Activated T-cell treated with anti-CD3 and anti-CD28 coated beads for 24 hours (primary cell): Measurements from ENCODE around the gene PKNOX2.

ENCODE experiments used
- DNase-seq: peaks from one replicate; pipeline ENCODE4 v3.0.0-alpha.2; 2020; ENCODE audit warnings: low read depth

Gene PKNOX2

DNA sequence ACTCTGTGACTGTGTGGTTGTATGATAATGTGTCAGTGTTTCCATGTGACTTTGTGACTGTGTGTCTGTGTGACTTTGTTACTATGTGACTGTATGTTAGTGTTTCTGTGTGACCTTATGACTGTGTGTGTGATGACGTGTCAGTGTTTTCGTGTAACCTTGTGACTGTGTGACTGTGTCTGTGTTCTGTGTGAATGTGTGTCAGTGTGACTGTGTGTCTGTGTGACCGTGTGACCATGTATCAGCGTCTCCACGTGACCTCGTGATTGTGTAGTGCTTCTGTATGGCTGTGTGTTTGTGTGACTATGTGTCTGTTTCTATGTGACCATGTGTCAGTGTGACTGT is 9.5 kb upstream of the PKNOX2 start:
- no peak for DNase-seq

DNA sequence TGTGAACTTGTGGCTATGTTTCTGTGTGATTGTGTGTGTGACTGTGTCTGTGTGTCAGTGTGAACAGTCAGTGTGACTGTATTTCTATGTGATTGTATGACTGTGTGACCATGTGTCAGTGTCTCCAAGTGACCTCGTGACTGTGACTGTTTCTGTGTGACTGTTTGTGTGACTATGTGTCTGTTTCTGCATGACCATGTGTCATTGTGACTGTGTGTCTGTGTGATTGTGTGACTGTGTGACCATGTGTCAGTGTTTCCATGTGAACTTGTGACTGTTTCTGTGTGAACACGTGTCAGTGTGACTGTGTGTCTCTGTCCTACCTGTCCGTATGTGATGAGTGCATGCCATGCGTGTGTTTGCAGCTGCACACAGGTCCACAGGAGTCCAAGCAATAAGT is 8.8 kb upstream of the PKNOX2 start:
- DNase-seq: no peak

DNA sequence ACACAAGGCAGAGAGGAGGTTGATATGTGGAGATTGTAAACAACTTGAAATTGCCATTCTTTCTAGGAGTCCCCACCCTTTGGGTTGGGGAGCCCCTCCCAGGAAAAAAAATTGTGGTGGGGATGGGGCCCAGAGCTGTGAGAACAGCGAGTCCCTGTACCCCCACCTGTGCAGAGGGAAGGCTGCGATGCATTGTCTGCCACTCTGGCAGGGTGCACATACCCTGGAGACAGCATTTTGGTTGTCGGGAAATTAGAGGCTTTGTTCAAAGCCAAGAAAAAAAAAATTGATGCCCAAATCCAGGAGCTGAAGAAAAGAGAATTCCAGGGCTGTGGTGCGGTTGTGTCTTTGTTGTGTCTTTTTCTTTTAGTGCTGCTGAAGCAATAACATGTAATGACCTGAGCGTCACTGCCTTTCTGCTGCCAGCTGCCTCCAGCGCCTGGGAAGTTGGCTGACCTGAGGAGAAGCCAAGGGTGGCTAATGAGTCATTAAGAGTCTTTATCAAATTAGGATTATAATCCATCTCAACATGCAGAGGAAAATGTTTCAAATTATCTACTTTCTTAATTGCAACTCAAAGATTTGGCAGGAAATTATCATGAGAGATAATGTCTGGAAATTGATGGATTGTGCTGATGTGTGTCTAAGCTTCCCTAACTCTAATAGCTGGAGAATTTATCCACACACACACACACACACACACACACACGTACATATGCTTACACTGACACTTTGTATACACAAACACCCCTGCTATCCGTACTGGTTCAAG is 8.0 kb upstream of the PKNOX2 start:
- no peak for DNase-seq

DNA sequence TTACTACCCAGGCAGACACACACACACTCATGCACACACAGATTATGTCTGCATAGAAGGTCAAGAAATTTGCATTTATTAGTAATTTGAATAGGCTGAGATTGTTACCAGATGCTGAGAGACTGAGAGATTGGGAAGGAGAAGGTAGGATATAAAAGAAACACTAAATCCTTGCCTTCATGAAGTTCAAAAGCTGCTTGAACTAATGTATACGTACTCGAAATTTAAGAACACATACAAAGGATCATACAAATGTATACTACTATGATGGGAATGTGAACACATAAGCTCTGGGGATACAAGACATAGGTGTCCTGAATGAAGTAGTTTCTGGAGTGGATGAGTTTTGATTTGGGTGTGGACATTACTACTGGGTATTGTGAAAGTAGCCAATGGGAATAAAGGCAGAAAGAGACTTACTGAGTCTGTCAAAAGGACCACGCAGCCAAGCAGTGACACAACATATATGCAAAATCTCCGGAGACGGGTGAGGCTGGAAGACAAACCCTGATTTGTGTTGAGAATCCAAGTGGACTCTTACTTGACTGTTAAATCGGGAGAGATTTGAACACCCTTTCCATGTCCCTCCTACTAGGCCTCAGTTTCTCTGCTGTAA is 7.3 kb upstream of the PKNOX2 start:
- no peak for DNase-seq

DNA sequence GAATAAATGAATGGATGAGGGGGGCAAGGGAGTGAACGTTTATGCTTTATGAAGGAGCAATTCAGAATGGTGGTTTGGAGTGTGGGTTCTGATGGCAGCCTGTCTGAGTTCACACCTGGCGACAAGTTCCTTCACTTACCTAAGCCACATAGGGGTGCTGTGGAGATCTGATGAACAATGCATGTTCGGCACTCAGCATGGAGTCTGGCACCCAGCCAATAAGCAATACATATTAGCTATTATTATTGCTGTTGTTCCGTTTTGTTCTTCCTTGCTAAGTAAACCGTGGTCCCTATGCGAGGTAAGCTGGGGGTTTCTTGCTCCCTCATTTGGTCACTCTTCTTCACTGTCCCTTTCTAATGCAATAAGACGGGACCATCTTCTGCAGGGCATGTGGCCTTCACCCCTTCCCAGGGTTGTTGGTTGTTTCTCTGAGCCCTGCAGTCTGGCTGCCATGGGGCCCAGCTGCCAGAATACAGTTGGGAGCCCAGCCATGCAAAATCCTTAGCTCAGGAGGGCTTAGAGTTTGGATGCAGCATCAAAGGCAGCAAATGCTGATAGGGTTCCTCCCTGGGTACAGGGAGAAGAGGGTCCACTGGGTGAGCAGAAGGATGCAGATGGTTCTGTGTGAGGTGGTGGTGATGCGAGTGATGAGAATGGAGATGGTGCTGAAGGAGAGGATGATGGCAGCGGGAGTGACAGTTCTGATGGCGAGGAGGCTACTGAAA is 6.4 kb upstream of the PKNOX2 start:
- no peak for DNase-seq

DNA sequence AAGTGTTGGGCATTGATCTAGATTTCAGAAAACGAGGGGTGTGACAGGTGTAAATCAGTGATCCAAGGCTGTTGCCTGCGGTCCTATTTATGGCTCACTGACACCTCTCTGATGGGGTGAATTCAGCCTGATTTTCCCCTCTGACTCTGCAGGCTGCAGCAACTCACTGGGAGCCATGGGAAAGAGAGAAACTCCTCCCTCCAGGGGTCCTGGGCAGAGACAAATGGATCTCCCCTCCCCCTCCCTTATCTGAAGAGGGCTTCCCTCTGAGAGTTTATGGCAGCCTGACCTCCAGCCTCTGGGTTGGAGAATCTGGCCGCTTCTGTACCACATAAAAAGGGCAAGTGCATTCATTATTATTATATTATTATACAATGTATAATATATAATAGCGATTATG is 1.8 kb upstream of the PKNOX2 start:
- DNase-seq: no peak

DNA sequence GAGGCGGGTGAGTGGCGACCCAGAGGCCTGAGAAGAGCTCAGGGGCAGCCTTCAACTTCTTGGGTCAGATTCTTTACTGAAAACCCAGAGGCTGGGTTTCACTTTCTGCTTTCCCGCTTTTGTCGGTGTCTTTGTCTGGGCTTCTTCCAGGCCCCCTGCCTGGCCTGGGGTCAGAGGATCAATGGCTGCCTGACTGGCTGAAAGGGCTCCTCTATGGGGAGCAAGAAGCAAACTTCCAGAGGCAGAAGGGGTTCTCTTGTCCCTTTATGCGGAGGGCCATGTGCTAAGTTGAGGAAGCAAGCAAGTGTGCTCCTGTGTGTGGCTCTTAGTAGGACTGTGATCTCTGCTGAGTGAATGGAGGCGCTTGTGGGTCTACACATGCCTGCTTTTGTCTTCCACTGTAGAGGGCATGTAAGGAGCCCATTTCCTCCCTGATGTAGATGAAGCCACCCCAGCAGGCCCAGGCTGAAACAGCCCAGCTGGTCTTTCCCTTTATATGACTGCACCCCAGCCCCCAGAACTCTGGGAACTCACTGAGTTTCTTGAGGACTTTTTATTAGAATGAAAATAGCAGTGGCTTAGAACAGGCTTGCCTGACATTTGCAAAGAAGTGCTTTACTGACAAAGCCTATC is 1.0 kb upstream of the PKNOX2 start:
- DNase-seq: no peak

DNA sequence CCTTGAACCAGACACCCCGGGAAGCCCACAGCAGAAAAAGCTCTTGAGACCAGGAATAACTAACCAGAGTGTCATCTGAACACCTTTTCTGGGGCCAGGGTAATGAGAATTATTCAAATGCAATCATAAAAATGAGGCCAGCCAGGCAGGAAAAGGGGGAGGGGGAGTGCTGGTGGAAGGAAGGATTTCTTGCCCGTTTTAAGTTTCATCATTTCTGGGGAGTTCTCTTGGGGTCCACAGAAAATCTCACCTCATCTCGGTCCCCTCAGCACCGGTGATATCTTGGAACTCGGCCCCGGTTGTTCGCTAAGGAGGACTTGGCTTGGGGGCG is 495 bp upstream of the PKNOX2 start:
- DNase-seq: no peak

DNA sequence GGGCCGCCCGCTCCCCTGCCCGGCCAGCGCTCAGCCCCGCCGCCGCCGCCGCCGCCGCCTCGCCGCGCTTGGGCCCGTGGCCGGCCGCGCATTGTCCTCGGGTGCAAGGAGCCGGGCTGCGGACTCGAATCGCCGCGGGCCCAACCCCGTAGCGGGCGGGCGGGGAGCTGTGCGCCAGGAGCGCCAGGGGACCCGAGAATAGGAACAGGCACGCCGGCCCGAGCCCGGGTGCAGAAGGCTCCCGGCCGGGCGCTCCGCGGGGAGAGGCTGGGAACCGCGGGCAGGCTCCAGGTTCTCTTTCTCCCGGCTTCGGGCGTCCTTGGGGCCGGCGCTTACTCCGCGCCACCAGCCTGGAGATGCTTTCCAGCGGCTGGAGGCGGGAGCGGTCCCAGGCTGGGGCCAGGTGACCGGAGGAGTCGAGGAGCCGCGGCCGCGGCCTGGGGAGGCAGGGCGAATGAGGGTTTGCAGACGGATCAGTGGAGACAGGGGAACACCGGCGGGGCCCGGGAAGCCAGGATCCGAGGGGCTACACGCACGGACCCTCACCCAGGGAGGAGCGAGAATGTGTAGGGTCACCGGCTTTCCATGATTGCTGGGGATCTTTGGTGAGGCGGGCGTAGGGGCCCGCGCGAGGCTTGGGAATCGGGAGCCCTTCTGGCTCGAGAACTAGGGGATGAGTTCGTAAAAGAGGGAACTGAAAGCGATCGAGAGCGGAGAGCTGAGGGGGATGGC is 726 bp downstream of the PKNOX2 start:
- no peak for DNase-seq

DNA sequence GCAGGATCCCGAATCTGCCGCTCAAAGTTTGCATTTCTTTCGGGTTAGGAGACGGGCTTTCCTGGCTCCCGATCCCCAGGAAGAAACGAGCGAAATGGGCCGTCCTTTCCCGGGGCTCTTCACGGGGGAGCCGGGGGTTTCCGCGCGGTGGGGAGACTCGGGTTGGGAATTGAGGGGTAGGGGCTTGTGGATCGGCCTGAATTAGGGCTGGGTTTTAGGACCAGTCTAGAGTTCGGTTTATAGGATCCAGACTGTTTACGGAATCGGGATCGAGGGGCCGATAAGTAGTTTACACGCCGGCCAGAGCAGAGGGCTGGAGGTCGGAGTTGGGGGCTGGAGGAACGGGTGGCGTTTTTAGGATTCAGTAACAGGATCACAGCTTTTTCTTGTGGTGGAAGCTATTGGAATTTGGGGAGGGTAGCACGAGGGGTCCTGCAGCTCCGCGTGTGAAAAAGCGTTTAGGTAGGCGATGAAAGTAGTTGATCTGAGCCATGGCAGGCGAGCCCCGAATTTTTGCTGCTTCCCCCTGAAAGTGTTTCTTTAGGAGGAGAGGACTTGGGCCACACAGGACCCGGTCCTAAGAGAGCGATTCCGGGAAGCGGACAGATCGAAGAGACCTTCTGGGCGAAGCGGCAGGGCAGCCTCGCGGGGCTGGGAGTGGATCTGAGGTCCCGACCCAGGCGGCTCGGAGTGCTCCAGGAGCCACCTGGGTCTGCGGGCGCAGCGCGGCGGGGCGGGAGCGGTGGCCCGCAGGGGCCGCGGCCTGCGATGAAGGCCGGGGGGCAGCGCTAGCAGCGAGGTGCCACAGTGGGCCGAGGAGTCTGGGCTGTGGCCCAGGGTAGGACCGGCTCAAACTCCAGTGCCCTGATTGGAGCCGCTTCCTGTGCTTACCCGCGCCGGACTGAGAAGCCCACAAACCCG is 1.6 kb downstream of the PKNOX2 start:
- DNase-seq: no peak

DNA sequence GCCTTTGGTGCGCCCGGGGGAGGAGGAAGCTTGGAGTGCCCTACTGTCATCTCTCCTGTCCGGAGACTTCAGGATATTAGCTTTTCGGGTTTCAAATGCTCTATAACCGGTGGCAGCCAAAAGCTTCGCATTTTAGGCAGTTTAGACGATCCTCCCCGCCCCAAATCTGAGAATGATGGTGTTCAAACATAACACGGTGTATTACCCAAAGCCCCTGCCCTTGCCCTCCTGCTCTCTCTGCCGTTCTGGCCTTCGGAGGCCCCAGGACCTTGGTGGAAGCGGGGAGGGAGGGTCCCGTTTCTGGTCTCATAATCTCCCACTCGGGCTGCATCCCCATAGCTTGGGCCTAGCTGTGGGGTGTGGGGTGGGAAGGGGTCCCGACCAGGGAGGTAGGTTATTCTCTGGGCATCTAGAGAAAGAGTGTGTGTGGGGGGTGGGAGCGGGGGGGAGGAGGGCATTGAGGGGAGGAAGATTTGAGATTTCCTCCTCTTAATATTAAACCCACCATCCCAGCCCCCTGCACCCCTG is 2.3 kb downstream of the PKNOX2 start:
- no peak for DNase-seq

DNA sequence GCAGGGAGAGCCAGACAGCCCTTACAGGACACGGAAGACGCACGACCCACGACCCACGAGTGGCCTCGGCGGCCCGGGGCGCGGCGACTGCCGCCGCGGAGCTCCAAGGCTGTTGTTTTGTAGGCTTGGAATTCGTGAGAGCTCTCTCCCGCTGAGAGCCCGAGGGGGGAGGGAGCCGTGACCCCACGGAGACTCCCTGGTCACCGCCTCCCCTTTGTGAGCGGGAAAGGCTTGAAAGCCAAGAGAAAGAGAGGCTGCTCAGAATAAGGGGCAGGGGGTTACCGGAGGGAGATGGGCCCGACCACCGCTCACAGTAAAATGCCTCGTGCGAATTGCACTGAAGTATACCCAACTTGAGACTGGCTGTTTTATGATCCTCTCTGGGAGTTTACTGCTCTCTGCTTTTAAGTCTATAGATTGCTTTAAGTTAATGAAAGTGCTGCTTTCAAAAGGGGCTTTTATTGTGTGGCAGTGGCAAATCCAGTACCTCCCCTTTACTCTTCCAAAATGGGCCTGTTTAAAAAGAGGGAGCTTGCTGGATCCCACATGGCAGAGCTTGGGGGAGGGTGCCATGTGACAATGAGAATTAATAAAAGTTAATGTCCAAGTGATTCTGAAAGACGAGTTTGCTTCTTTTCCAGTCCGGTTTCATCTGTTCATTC is 2.9 kb downstream of the PKNOX2 start:
- DNase-seq: no peak

DNA sequence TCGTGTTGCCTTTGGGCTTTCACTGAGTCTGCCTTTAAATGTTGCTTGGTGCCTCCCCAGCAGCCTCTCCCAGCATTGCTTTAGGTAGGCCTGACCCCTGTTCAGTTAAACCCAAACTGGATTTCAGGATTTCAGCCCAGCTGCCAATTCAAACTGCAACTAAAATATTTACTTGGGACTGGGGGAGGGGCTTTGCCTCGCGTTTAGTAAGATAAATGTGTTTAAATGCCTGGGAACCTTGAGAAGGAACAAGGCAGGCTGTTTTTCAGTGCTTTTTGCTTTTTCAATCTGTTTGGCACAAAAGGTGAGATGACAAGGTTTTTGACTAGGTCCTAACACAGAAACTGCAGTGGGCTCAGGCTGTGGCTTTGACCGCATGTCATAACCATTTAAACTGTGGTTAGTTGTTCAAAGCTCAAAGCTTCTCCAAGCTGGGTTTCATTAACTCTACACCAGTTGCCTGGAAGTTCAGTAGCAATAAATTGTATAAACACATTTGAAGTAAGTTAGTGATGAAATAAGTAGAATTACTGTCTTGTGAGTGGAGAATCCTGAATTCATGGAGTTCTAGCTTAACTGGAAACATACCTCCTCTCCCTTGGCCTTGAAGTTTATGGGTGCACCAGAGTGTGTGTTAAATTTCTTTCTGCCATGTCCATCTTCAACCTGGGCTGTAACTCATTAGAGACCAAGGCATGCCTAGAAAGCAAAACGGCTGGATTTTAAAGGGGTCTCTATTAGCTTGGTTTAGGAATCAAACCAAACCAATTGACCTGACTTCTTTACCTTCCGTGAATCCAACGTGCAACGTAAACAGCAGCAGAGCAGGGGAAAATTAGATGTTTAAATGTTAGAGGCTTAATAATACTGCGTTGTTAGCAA is 3.6 kb downstream of the PKNOX2 start:
- no peak for DNase-seq

DNA sequence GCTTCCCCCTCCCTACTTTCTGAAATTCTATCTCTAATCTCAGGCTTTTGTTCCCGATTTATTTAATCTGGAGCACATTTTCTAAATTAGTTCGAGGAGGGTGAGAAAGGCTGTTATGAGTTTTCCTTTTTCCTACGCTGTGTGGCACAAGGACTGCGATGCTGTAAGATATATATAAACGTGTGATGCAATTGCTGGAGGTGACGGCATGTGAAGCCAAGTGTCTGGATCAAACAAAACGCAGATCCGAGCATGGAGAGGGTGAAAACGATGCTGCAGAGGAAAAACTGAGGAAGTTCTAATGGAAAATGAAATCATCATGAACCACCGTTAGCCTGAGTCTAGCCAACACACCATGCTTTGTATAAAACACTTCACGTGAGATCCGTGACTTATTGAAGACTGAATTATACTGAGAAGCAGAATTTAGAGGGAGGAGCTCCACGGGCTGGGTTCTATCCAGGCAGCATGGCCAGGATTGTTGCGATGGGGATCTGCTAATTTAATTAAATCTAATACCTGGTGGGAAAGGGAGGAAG is 4.4 kb downstream of the PKNOX2 start:
- DNase-seq: no peak

DNA sequence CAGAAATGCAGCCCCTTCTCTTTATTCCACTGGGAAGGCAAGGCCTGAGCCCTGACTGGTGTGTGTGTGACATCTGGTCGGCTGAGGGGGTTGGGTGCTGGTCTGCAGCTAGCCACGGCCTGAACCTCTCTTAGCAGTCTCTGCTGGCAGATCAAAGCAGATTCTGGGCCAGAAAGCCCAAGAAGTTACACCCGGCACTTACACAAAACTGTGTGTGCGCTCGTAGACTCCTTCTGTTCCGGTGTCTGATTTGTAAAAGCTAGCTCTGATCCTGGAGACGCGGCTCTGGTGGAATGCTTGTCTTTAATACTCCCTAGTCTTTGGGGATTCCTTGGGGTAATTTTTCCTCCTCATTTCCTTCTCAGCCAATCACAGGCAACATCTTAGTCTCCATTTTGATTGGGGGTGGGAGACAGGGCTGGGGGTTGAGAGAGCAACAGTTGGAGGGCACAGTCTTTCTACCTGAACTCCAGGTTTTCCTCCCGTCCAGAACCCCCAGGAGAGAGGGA is 5.5 kb downstream of the PKNOX2 start:
- no peak for DNase-seq

DNA sequence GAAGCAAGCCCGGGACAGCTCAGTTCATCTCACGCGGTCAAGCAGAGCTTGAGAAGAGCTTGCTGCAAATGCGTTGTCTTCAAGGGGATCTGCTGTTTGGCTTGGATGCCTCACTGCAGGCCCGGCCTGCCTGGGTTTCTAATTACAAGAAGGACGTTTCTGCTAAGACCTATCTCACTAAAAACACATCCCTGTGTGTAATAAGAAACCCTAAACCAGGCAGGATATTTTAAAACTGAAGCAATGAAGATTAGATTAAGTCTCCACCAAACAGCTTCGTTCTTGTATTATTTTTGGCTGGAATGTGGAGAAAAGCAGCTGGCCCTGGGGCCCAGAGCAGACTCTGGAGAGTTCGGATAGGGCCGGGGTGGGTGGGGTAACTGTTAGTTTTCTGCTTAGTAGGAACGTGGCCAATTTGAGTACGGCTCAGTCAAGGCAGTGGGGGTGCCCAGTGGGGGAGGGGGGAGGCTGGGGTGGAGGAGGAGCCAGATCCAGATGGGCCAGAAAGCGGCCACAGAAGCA is 6.0 kb downstream of the PKNOX2 start:
- DNase-seq: no peak

DNA sequence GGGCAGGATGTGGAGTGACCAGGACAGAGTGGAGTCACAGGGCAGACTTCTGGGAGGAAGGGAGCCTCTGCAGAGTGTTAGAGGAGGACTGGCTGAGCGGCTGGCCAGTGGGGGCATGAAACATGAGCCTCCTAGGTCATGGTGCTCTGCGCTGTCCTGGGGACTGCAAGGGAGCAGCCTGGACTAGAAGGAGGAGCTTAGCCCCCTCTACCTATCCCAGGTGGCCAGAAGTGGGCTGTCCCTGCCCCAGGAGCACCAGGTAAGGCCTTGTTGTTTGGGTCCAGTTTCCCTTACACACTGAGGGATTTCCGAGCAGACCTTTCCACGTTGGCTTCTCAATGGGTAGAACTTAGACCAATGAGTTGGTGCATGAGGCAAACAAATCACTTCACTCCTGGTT is 7.4 kb downstream of the PKNOX2 start:
- no peak for DNase-seq

DNA sequence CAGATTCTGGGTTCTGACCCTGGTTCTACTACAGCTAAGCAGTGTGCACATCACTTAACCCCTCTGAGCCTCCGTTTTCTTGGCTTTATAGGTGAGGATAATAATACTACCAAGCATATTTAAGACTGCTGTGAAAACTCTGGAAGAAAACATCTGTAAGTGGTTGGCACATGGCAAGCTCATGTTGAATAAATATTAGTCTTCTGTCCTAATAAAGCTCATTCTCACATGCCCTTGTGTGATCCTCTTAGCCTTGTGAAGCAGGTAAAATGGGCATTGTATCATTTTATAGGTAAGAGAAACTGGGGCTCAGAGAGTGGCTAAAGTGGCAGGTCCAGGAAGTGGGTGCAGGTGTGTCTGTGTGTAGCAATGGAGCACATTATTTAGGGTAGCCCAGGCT is 8.5 kb downstream of the PKNOX2 start:
- DNase-seq: no peak

DNA sequence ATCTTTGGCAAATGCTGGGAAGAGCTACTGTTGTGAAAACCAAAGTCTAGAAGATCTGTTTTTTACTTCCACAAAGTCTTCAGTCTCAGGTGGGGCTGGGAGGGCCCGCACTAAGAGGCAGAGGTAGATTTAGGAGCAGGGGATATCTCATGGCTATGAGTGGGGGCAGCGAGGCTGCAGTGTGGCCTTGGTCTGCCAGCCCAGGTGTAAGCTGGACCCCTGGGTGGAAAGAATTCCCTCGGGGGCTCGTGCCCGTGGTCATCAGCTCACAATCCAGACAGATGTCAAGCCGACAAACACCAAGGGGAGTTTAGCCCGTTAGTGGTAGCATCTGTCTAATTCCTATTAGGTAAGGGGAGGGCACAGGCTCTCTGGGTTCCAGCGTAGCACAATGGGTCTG is 9.0 kb downstream of the PKNOX2 start:
- DNase-seq: no peak
